Measurements from ENCODE around the gene POLD3. TPM values are rescaled to one million over a fixed set of nuclear protein-coding genes. Genes with fewer than 3 reads are reported as not detected.

POLD3 gene
- total RNA-seq, 3 donors from 2014 or later = 9.8 to 23.3 (median 16.7) TPM

Other genes with a start within 250 kb of the POLD3 start
- gene PGM2L1, start 194.1 kb upstream of the POLD3 start, total RNA-seq = 10 to 100 TPM in 1 of 3 donors, 1 to 10 TPM in 2; 2.1 to 13.5 (median 6.6) TPM
- gene KCNE3, start 125.0 kb upstream of the POLD3 start, total RNA-seq = 10 to 100 TPM in 1 of 3 donors, 1 to 10 TPM in 2; 3.6 to 15.8 (median 4.7) TPM
- 10 to 100 TPM in 1 of 3 donors, 1 to 10 TPM in 2; 2.0 to 13.5 (median 9.8) TPM for gene LIPT2, start 98.9 kb upstream of the POLD3 start, total RNA-seq
- gene CHRDL2, start 138.8 kb downstream of the POLD3 start, total RNA-seq = 1 to 10 TPM in 1 of 3 donors, not detected in 2; 4.2 TPM
- gene RNF169, start 156.3 kb downstream of the POLD3 start, total RNA-seq = 10 to 100 TPM; 16.5 to 36.1 (median 27.2) TPM

All from breast epithelium (tissue), 3 donors.